OCI-LY7 (cell line): ENCODE results near the gene KCNJ5.

Experiments used
- CTCF ChIP-seq: fragments of 200-600 bp; sonication (generic); conservative IDR thresholded peaks from 2 replicates; pipeline ENCODE4 v1.5.1; 2014; ENCODE audit warnings: mild to moderate bottlenecking, antibody characterized with exemption, low read length, moderate library complexity, mixed read lengths
- EZH2phosphoT487 ChIP-seq: fragments of 200-600 bp; sonication (generic); IDR thresholded peaks from 2 replicates; pipeline ENCODE4 v1.6.1; 2018; ENCODE audit warnings: low read depth, borderline replicate concordance, mild to moderate bottlenecking, mixed run types, antibody characterized with exemption, low read length, moderate library complexity, mixed read lengths

GRCh38 chr11:128911239-128911638 lies 20.1 kb downstream of the KCNJ5 start:
- TF ChIP-seq CTCF: no peak
- no peak for TF ChIP-seq EZH2phosphoT487
